ENCODE measurements around the gene MEAF6.

Gene MEAF6

DNA sequence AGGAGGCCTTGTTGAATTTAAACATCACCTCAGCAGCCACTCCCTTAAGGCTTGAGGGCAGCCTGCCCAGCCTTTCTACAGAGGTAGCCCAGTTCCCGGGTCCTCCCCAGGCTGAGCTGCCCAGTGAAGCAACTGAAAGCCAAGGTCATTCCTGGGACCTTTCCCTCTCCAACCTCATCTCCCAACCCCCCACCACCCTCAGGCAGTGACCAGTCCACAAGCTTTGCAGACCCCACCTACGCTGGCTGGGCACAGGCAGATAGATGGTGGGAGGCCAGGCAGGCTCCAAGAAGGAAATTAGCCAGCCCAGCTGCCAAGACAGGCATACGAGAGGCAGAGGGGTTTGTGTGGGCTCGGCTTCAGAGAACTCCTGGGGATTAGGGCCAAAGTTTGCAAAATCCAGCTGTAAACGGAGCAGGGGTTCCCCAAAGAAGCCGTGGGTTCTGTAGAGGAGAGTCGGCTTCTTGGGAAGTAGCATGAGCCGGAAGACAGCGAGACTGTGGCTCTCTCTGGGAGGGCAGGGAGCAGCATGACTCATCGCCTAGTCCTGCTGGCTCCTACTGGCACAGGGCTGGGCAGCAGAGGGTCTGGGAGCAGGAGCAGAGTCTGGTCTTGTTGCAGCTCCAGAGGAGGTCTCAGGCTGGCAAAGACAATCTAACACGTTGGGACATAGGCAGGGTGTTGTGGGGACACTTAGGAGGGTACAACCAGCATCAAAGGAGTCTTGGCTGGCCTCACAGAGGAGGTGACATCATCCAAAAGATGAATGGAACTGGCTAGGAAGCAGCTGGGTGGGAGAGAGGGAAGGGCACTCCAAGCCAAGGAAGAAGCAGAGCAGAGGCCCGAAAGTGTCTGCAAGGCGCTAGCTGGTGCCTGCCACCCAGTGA, 43.0 kb downstream of the MEAF6 start:
- no peak for DNase-seq

- no peak for DNase-seq
Observed at GRCh38 chr1:37469386-37469785, 45.2 kb downstream of the MEAF6 start.

DNA sequence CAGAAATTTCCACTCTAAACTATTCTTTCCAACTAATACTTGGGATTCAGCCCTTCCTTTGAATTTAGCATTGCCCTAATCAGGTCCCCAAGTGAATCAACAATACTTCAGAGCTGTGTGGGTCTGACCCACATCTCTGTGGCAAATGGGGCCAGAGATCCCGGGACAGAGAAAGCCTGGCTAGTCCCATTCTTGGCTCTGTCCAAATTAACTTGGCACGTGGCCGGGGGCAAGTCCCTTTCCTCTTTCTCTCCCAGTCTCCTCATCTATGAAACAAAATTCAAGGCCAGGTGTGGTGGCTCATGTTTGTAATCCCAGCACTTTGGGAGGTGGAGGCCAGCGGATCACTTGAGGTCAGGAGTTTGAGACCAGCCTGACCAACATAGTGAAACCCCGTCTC, 46.5 kb downstream of the MEAF6 start:
- DNase-seq = no peak

DNA sequence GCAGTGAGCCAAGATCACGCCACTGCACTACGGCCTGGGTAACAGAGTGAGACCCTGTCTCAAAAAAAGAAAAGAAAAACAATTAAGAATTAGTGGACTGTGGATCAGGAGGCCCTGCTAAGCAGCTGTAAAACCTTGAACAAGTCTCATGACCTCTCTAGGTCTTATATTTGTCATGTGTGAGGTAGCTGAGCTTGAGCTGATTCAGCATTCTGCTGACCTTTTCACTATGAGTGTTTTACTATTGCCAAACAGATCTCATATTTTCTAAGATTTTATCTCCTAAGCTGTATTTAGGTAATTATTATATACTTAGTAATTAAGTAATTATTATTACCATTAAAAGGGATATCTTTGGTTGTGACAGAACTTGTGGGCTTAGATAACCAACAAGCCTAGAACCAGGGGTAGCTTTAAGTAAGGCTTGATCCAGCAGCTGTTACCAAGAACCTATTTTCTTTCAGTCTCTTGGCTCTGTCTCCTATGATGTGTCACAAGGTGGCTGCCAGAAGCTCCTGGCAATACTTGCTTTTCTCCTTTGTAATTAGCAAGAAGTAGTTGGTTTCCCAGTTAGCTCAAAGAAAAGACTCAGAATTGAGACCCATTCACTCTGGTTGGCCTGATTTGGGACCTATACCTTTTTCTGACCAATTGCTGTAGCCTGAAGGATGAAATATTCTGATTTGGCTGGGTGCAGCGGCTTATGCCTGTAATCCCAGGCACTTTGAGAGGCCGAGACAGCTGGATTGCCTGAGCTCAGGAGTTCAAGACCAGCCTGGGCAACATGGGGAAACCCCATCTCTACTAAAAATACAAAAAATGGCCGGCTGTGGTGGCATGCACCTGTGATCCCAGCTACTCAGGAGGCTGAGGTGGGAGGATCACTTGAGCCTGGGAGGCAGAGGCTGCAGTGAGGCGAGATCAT, 48.7 kb downstream of the MEAF6 start:
- no peak for DNase-seq

GRCh38 chr1:37464443-37464842, 50.1 kb downstream of the MEAF6 start:
- DNase-seq = no peak

DNA sequence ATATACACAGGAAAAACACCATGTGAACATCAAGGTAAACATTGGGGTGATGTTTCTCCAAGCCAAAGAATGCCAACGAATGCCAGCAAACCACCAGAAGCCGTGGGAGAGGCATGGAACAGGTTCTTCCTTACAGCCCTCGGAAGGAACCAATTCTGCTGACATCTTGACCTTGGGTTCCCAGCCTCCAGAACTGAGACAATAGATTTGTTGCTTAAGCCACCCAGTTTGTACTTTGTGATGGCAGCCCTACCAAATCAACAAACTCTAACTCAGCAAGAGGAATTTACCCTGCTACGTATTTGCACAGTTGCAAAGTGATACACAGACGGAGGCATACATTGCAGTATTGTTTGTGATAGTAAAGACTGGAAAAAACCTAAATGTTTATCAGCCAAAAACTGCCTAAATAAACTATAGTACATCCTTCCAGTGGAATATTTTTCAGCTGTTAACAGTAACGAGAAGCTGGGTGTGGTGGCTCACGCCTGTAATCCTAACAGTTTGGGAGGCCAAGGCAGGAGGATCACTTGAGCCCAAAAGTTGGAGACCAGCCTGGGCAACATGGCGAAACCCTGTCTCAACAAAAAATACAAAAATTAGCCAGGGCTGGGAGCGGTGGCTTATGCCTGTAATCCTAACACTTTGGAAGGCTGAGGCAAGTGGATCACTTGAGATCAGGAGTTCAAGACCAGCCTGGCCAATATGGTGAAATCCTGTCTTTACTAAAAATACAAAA, 52.7 kb downstream of the MEAF6 start:
- no peak for DNase-seq

- no peak for DNase-seq
Observed at GRCh38 chr1:37458551-37458950, 56.0 kb downstream of the MEAF6 start.

- DNase-seq = no peak
Observed at GRCh38 chr1:37456614-37457013, 58.0 kb downstream of the MEAF6 start.

DNA sequence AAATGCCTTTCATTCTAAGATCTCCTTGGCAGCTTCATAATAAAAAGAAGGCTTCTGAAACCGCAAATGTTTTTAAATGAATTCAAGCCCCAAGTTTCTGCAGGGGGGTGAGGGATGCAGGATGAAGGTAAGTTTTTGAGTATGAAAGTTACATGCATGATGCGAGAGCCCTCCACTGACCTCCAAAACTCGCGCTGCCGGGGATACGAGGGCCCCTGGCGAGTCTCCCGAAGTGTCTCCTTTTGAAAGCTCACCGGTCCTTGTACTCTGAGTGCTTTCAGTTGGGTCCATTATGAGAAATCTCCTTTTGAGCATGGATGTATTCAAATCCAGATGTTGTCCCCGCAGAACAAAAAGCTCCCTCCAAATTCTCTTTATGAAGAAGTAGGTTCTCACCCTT, 59.0 kb downstream of the MEAF6 start:
- no peak for DNase-seq

DNA sequence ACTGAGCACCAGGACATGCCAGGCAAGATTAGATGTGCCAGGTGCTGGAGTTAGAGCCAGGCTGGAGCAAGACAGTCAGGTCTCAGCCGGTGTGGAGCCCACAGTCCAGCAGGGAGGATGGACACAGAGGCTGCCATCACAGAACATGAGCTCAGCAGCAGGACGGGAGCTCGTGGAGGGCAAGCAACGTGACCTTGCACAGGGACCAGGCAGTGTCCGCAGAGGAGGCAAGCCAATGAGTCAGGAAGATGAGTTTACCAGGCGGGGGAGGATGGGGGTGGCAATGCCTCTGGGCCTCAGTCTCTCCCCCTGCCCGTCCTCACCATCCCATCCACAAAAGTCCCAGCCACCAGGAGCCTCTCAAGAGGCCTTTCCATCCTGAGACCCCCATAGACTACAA, 60.9 kb downstream of the MEAF6 start:
- DNase-seq = no peak

GRCh38 chr1:37452416-37452815, 62.1 kb downstream of the MEAF6 start:
- DNase-seq = no peak

DNA sequence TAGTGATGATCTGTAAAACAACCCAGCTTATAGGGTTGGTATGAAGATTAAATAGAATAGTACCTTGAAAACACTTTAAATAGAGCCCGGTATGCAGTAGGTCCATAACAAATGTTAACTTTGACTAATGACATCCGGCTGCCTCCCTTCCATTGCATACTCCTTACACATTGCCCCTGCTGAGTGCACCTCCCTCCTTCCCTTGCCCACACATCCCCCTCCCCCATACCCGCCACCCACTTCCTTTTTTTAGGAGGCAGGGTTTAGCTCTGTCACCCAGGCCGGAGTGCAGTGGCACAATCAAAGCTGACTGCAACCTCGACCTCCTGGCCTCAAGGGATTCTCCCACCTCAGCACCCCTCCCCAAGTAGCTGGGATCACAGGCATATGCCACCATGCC, 64.6 kb downstream of the MEAF6 start:
- no peak for DNase-seq

DNA sequence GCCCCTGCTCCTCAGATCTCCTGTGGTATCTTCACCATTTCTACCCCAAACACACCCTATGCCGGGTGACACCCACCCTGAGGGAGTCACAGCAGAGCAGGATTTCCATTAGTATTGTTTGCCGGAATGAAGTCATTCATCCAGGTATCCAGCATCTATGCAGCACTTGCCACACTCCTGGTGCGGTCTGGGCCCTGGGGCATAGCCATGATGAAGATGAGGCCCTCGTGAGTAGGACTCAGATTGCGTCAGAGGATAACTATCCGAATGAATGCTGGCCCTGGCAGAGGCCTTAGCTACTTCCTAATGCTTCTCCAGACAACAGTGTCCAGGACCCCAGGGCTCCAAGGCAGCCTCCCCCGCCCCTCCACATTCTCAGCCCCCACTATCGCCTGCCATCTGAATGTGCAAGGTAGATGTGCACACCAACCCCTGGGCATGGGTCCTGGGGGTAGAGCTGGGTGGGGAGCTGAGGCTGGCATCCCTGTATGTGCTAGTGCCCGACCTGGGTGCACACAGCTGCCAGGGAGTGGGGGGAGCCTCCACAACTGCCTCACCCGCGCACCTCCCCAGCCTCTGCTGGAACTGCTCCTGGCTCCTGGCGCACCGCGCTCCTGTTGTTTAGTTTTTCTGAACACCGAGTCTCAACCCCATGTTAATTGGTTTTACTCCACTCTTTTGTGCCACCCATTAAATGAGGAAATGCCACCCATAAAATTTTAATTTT, 65.7 kb downstream of the MEAF6 start:
- no peak for DNase-seq

DNA sequence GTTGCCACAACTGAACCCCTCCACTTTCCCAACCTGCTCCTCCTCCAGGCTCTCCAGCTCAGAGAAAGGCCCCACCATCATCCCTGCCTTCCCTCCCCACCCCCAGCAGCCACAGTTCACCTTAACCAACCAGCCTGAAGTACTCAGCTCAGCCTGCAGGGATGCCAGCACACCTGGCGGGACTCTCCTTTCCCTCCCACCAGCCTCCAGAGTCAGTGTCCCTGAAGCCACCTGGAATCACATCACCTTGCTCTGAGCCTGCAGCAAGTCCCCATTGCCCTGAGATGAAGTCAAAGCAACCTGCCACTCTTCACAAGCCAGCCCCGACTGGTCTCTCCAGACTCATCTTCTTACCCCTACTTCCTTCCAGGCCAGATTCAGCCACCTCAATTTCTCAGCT, 66.4 kb downstream of the MEAF6 start:
- no peak for DNase-seq

DNA sequence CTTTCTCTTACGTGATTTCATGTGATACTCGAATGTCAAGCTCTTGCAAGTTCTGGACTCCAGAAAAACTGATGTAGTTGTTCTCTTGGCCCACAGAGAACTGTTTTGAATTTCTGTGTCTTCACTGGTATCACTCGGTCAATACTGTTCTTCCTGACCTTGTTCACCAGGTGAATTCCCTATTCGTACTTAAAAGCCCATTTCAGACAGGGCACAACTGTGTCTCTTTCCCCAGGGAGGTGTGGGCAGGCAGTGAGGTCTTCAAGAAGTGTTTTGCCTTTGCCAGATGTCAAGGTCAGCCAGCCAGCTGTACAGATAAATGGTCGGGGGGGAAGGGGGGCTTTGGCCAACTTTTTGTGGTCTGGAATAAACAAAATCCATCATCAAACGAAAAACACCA, 67.7 kb downstream of the MEAF6 start:
- no peak for DNase-seq

- DNase-seq = no peak
Observed at GRCh38 chr1:37442644-37443043, 71.9 kb downstream of the MEAF6 start.
